ENCODE measurements around the gene TSFM.
A peak's percentile ranks its signal among the peaks of the same experiment; 100 is the strongest.

TSFM gene

GRCh38 chr12:57759360-57759980, 23.1 kb upstream of the TSFM start:
- TF ChIP-seq, protein P1, sequence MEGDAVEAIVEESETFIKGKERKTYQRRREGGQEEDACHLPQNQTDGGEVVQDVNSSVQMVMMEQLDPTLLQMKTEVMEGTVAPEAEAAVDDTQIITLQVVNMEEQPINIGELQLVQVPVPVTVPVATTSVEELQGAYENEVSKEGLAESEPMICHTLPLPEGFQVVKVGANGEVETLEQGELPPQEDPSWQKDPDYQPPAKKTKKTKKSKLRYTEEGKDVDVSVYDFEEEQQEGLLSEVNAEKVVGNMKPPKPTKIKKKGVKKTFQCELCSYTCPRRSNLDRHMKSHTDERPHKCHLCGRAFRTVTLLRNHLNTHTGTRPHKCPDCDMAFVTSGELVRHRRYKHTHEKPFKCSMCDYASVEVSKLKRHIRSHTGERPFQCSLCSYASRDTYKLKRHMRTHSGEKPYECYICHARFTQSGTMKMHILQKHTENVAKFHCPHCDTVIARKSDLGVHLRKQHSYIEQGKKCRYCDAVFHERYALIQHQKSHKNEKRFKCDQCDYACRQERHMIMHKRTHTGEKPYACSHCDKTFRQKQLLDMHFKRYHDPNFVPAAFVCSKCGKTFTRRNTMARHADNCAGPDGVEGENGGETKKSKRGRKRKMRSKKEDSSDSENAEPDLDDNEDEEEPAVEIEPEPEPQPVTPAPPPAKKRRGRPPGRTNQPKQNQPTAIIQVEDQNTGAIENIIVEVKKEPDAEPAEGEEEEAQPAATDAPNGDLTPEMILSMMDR (IDR thresholded peaks at IDR 0.05; ENCODE audit: control insufficient read depth, extremely low read depth, insufficient read depth) = peak; percentile 74
- DNase-seq (ENCODE audit: low read depth) = no peak
- no peak overlapping the region for H3K4me3 ChIP-seq (ENCODE audit: low read depth, low read length)

- no peak for DNase-seq (ENCODE audit: low read depth)
- no peak overlapping the region for H3K4me3 ChIP-seq (ENCODE audit: low read depth, low read length)
- TF ChIP-seq, protein P1 (IDR thresholded peaks at IDR 0.05; ENCODE audit: control insufficient read depth, extremely low read depth, insufficient read depth) = no peak
Observed at GRCh38 chr12:57760347-57760982, 22.1 kb upstream of the TSFM start.

DNA sequence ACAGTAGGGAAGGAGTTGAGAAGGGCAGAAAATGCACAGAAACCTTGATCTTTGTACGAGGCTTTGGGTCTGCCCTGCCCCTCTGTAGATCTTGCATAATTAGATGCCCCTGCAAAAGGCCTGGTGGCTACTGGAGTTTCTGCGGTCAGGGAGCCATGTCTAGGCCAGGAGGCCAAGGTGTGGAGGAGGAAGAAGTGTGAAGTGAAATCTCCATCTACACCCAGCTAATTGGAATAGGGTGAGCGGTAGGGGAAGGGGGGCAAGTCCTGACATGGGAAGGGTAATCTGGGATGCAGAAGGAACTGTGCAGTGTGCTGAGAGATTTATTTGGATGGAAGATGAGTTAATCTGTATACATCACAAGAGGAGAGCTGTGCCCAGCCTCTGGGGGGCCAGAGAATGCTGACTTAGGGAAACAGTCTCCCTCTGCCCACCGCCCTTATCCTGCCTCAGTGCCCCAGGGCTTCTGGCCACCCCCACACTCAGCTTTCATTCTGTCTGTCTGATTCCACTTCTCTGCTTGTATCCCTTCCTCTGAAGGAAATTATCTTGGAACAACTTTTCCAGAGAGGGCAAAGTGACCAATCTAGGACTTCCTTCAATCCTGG, 21.1 kb upstream of the TSFM start:
- H3K4me3 ChIP-seq (ENCODE audit: low read depth, low read length) = no peak overlapping the region
- DNase-seq (ENCODE audit: low read depth) = no peak
- TF ChIP-seq, protein P1 (IDR thresholded peaks at IDR 0.05; ENCODE audit: control insufficient read depth, extremely low read depth, insufficient read depth) = no peak

GRCh38 chr12:57762463-57762862, 20.1 kb upstream of the TSFM start:
- H3K4me3 ChIP-seq (ENCODE audit: low read depth, low read length) = no peak overlapping the region
- no peak for DNase-seq (ENCODE audit: low read depth)
- TF ChIP-seq, protein P1 (IDR thresholded peaks at IDR 0.05; ENCODE audit: control insufficient read depth, extremely low read depth, insufficient read depth) = no peak

GRCh38 chr12:57763881-57764661, 18.5 kb upstream of the TSFM start:
- no peak overlapping the region for H3K4me3 ChIP-seq (ENCODE audit: low read depth, low read length)
- TF ChIP-seq, protein P1 (IDR thresholded peaks at IDR 0.05; ENCODE audit: control insufficient read depth, extremely low read depth, insufficient read depth) = no peak
- DNase-seq (ENCODE audit: low read depth) = no peak

DNA sequence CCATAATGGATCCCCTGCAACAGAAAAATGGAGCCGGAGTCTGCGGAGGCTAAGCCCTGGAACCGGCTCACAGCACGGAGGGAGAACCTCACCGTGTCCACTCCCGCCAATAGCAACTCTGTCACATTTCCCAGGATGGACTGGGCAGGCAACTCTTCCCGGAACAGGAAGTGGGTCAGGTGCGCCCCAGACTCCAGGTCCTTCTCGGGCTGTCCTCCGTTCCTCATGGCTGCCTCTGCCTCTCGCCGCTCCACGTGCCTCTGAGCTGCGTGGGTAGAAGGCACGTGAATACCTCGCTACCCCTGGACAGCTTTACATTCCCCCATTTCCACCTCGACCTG, 18.0 kb upstream of the TSFM start:
- peak overlapping the region; percentile 25 for H3K4me3 ChIP-seq (ENCODE audit: low read depth, low read length)
- TF ChIP-seq, protein P1 (IDR thresholded peaks at IDR 0.05; ENCODE audit: control insufficient read depth, extremely low read depth, insufficient read depth) = no peak
- DNase-seq (ENCODE audit: low read depth) = no peak

All from LNCaP clone FGC (cell line).